Endodermal cell (in vitro differentiated cells): ENCODE results near the gene TBR1. TPM values are rescaled to one million over a fixed set of nuclear protein-coding genes. Genes with fewer than 3 reads are reported as not detected.

Experiments used
- DNase-seq: peaks from one replicate; pipeline ENCODE4 v3.0.0-alpha.2; 2017
- H3K27ac ChIP-seq: 2 replicates; pipeline ENCODE4 v1.5.1; 2013; ENCODE audit warnings: mild to moderate bottlenecking, low read depth, low read length, moderate library complexity
- H3K27me3 ChIP-seq: 2 replicates; pipeline ENCODE4 v1.6.1; 2013; ENCODE audit warnings: mild to moderate bottlenecking, low read length, moderate library complexity; ENCODE audit not compliant: insufficient read depth, control insufficient read depth, poor library complexity, severe bottlenecking
- H3K36me3 ChIP-seq: 2 replicates; pipeline ENCODE4 v1.7.0; 2013; ENCODE audit warnings: mild to moderate bottlenecking, low read length, moderate library complexity; ENCODE audit not compliant: control insufficient read depth, insufficient read depth
- H3K4me1 ChIP-seq: one replicate; pipeline ENCODE4 v1.7.0; 2013; ENCODE audit warnings: low read length; ENCODE audit not compliant: control insufficient read depth, insufficient read depth
- H3K4me3 ChIP-seq: 2 replicates; pipeline ENCODE4 v1.5.1; 2013; ENCODE audit warnings: mild to moderate bottlenecking, low read length, moderate library complexity
- H3K9ac ChIP-seq: 2 replicates; pipeline ENCODE4 v1.6.1; 2013; ENCODE audit warnings: mild to moderate bottlenecking, low read length, moderate library complexity; ENCODE audit not compliant: poor library complexity, severe bottlenecking; ENCODE audit errors: extremely low read depth
- H3K9me3 ChIP-seq: 2 replicates; pipeline ENCODE4 v1.6.1; 2013; ENCODE audit warnings: mild to moderate bottlenecking, low read length, moderate library complexity; ENCODE audit not compliant: control insufficient read depth
- H3K27ac Mint-ChIP-seq: 2 replicates; pipeline ENCODE4 v1.8.0; 2020; ENCODE audit warnings: mixed read lengths
- H3K27me3 Mint-ChIP-seq: 2 replicates; pipeline ENCODE4 v1.8.0; 2021; ENCODE audit warnings: mild to moderate bottlenecking, mixed read lengths; ENCODE audit not compliant: insufficient read depth
- H3K36me3 Mint-ChIP-seq: 2 replicates; pipeline ENCODE4 v1.8.0; 2020; ENCODE audit warnings: low read depth, mixed read lengths
- H3K4me1 Mint-ChIP-seq: 2 replicates; pipeline ENCODE4 v1.8.0; 2020; ENCODE audit warnings: mixed read lengths
- H3K4me3 Mint-ChIP-seq: 2 replicates; pipeline ENCODE4 v1.8.0; 2020; ENCODE audit warnings: mild to moderate bottlenecking, moderate library complexity, mixed read lengths
- H3K9me3 Mint-ChIP-seq: 2 replicates; pipeline ENCODE4 v1.8.0; 2020; ENCODE audit warnings: mild to moderate bottlenecking, mixed read lengths
- WGBS, 2 experiments: methylation state at CpG; one replicate each; pipeline versions ENCODE4 v1.1.5 to v1.1.7; 2013; ENCODE audit warnings: missing lambda C conversion rate in 2 of 2, mixed read lengths in 1 of 2; ENCODE audit not compliant: insufficient coverage in 1 of 2, insufficient read length in 1 of 2; 5-methylcytosine and 5-hydroxymethylcytosine counted together
- total RNA-seq, 2 donors: library from RNA; stranded (reverse); fragmentation: NEBNext Ultra II Directional in 1 of 2; extraction: Animal tissue kit (Norgen Biotek cat#: 25700) in 1 of 2; gene quantifications; 2 replicates in 1 of 2; 3 replicates in 1 of 2; pipeline ENCODE4 v1.2.1, GENCODE V29; 2021
- TF ChIP-seq, protein P1 (sequence below): fragments of 200-600 bp; sonication (generic); conservative IDR thresholded peaks from 2 replicates; pipeline ENCODE4 v1.5.0; 2021; ENCODE audit warnings: antibody characterized with exemption, mild to moderate bottlenecking

TBR1 gene
- total RNA-seq, 2 donors from 2014 or later, result 1.2 to 2.4 TPM

DNA sequence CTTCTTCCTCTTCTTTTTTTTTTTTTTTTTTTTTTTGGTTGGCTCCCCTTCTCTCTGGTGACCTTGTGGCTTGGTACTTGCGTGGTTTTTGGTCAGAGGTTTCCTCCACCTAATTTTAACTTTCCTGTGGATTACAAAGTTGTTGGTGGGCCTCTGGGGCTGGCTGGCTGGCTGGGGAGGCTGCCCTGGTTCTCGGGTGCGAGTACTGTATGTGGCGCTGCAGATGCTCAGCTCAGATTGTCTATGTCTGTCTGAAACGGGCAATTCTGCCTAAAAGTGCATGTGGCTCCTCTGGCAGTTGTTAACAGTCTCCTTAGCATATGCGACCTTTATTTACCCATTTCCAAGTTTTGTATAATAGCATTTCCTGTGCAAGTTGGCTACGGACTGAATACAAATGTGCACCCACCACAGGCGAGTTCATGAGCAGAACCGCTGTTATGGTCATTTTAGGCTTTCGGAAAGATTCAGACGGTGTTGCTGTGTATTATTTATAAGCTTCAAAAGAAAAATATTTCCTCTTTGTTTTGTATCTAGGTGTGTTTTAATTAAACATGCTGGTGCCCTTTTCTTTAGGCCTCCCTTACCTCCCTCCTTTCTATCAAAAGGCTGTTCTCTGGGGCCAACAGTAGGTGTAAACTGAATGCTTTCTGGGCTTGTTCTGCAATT, 4.4 kb downstream of the TBR1 start:
- Histone ChIP-seq H3K9ac (no peak overlapping the region), H3K4me3 (no peak overlapping the region), H3K36me3 (no peaks in the 10 kb centered on the region), H3K9me3 (no peaks in the 10 kb centered on the region), H3K27me3 (peaks cover 100% of the 10 kb centered on the region), H3K4me1 (peaks cover 6% of the 10 kb centered on the region), H3K27ac (no peak overlapping the region)
- Mint-ChIP-seq H3K36me3 (no peaks in the 10 kb centered on the region), H3K27ac (no peak overlapping the region), H3K4me1 (peaks cover 68% of the 10 kb centered on the region), H3K4me3 (no peak overlapping the region), H3K27me3 (peaks cover 93% of the 10 kb centered on the region), H3K9me3 (no peaks in the 10 kb centered on the region)
- TF ChIP-seq, protein P1, sequence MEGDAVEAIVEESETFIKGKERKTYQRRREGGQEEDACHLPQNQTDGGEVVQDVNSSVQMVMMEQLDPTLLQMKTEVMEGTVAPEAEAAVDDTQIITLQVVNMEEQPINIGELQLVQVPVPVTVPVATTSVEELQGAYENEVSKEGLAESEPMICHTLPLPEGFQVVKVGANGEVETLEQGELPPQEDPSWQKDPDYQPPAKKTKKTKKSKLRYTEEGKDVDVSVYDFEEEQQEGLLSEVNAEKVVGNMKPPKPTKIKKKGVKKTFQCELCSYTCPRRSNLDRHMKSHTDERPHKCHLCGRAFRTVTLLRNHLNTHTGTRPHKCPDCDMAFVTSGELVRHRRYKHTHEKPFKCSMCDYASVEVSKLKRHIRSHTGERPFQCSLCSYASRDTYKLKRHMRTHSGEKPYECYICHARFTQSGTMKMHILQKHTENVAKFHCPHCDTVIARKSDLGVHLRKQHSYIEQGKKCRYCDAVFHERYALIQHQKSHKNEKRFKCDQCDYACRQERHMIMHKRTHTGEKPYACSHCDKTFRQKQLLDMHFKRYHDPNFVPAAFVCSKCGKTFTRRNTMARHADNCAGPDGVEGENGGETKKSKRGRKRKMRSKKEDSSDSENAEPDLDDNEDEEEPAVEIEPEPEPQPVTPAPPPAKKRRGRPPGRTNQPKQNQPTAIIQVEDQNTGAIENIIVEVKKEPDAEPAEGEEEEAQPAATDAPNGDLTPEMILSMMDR, result no peak
- no peak for DNase-seq
- WGBS, 2 experiments, result 47 to 52% methylated on average over 4 to 11 of the region's 11 CpGs

DNA sequence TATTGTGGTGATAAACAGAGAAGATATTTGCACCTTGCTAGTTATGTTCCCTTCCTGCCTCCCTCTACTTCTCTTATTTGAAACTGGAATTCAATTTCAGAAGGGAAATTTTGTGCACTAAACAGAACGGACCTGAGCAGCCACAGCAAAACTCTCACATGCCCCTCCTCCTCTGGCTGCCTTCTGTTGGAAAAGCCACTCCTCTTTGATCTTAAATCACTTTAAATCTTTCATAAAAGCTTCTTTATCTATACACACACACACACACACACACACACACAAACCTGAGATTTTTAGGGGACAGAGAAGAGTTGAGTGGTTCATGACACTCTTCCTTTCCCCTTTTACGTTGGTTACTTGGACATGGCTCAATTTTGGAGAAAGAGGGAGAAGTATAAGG, 5.6 kb downstream of the TBR1 start:
- Histone ChIP-seq H3K9me3 (no peaks in the 10 kb centered on the region), H3K27me3 (peaks cover 100% of the 10 kb centered on the region), H3K4me3 (no peak overlapping the region), H3K4me1 (peaks cover 4% of the 10 kb centered on the region), H3K27ac (no peak overlapping the region), H3K36me3 (no peaks in the 10 kb centered on the region), H3K9ac (no peak overlapping the region)
- TF ChIP-seq, protein P1, result no peak
- Mint-ChIP-seq H3K27me3 (peaks cover 93% of the 10 kb centered on the region), H3K4me1 (peaks cover 56% of the 10 kb centered on the region), H3K9me3 (peaks cover 3% of the 10 kb centered on the region), H3K4me3 (peak overlapping the region; percentile 9), H3K36me3 (no peaks in the 10 kb centered on the region), H3K27ac (no peak overlapping the region)
- DNase-seq, result no peak
- WGBS, 2 experiments, result 8% methylated on average over 2 of the region's 2 CpGs; no CpG with 5 or more reads in 1 of the 2 experiments

DNA sequence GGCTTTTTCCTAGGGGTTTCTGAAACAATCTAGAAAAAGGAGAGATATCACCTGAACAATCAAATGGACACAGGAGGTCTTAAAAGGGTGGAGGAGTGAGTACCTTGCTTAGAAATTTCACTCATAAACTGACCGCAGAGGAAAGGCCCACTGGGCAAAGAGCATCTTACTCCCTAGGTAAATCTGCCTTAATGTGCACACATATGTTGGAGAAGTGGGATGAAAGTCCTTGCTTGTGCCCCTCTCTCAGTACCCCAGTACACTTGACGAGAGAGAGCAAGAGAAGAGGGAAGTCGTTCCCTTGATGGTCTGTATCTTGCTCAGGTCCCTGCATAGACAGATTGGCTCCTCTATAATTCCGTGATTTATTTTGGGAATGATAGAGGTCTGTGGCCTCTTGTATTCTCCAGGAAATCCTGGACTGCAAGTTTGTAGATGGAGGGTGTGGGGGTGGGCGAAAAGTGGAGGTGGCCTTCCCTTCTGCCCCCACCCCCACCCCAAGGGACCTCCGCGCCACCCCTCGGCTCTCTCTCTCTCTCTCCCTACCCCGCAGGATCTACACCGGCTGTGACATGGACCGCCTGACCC, 6.8 kb downstream of the TBR1 start:
- Histone ChIP-seq H3K4me3 (peak overlapping the region; percentile 66), H3K9ac (no peak overlapping the region), H3K27me3 (peaks cover 100% of the 10 kb centered on the region), H3K4me1 (peaks cover 3% of the 10 kb centered on the region), H3K36me3 (no peaks in the 10 kb centered on the region), H3K9me3 (peaks cover 4% of the 10 kb centered on the region), H3K27ac (no peak overlapping the region)
- peaks cover 92% of the 10 kb centered on the region for H3K27me3 Mint-ChIP-seq
- no peaks in the 10 kb centered on the region for H3K36me3 Mint-ChIP-seq
- TF ChIP-seq, protein P1, result no peak
- peak overlapping the region; percentile 58 for H3K4me3 Mint-ChIP-seq
- no peak overlapping the region for H3K27ac Mint-ChIP-seq
- H3K9me3 Mint-ChIP-seq, result peaks cover 3% of the 10 kb centered on the region
- peaks cover 49% of the 10 kb centered on the region for H3K4me1 Mint-ChIP-seq
- DNase-seq, result peak; percentile 51
- WGBS, 2 experiments, result 18 to 40% methylated on average over 1 to 10 of the region's 11 CpGs
